Measurements from ENCODE around the gene GPT2. TPM values are rescaled to one million over a fixed set of nuclear protein-coding genes. Genes with fewer than 3 reads are reported as not detected.
"Not testable (repeated sequence)": the region's sequence is repeated elsewhere in the genome, so short reads cannot be mapped to it uniquely, and the experiment has no call there.

Gene GPT2
- total and polyA plus RNA-seq, 2 experiments from 2014 or later: 41.0 to 51.3 TPM

DNA sequence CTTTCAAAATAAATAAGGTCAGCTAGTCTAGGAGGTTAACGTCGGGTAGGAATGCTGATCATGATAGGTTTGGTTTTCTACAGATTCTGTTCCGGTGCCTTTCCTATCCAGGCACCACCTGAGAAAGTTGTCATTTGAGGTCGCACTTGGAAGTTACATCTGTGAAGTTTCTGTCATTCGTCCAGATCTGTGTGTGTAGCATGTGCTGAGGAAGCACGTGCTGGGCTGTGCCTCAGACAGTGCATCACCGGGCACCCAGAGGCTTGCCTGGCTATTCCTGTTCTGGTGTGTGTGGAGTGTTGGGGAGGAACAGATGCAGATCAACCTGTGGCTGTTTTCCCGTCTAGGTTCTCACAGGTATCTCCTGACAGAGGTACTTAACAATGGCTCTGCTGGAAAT, 46.7 kb downstream of the GPT2 start:
- H3K27me3 ChIP-seq: no peaks in the 10 kb centered on the region
- no peak overlapping the region for H3K4me2 ChIP-seq
- H3K79me2 ChIP-seq: no peaks in the 10 kb centered on the region
- TF ChIP-seq EZH2phosphoT487 (IDR thresholded peaks at IDR 0.05; ENCODE audit: low read depth, severe bottlenecking, unreplicated experiment): no peak
- TF ChIP-seq, protein P1, sequence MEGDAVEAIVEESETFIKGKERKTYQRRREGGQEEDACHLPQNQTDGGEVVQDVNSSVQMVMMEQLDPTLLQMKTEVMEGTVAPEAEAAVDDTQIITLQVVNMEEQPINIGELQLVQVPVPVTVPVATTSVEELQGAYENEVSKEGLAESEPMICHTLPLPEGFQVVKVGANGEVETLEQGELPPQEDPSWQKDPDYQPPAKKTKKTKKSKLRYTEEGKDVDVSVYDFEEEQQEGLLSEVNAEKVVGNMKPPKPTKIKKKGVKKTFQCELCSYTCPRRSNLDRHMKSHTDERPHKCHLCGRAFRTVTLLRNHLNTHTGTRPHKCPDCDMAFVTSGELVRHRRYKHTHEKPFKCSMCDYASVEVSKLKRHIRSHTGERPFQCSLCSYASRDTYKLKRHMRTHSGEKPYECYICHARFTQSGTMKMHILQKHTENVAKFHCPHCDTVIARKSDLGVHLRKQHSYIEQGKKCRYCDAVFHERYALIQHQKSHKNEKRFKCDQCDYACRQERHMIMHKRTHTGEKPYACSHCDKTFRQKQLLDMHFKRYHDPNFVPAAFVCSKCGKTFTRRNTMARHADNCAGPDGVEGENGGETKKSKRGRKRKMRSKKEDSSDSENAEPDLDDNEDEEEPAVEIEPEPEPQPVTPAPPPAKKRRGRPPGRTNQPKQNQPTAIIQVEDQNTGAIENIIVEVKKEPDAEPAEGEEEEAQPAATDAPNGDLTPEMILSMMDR (IDR thresholded peaks at IDR 0.05; ENCODE audit: poor library complexity): no peak
- no peak for DNase-seq (ENCODE audit: low spot score)
- no peak overlapping the region for H2AFZ ChIP-seq
- no peak overlapping the region for H3K4me3 ChIP-seq
- H3K27ac ChIP-seq: no peak overlapping the region
- H3K4me1 ChIP-seq (ENCODE audit: insufficient read depth): no peaks in the 10 kb centered on the region
- H4K20me1 ChIP-seq (ENCODE audit: insufficient read depth, poor library complexity, severe bottlenecking): no peaks in the 10 kb centered on the region
- no peaks in the 10 kb centered on the region for H3K9me2 ChIP-seq (replicated peaks; ENCODE audit: insufficient read depth)
- WGBS (ENCODE audit: low lambda C conversion rate, missing lambda C conversion rate): 84% methylated on average over 8 of the region's 8 CpGs
- H3K36me3 ChIP-seq (replicated peaks; ENCODE audit: insufficient read depth, low read depth): no peaks in the 10 kb centered on the region
- no peaks in the 10 kb centered on the region for H3K9me3 ChIP-seq (ENCODE audit: low read depth)

DNA sequence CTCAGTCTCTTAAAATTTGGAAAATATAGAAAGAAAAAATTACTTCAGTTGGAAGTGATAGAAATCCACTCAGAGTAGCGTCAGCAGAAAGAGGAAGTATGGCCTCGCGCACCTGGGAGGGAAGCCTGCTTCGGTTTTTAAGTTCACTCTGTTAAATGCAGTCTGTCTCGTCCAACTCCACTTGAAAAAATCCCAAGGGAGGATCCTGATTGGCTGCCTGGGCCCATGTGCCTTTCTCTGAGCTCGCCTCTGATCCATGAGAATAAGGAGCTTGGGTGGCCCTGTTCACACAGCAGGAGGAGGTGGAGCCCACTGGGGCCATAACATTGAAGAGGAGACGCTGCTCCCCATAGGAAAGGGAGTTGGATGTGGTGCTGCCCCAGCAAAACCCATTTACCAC, 48.6 kb downstream of the GPT2 start:
- no peak for TF ChIP-seq EZH2phosphoT487 (IDR thresholded peaks at IDR 0.05; ENCODE audit: low read depth, severe bottlenecking, unreplicated experiment)
- no peaks in the 10 kb centered on the region for H3K9me3 ChIP-seq (ENCODE audit: low read depth)
- no peaks in the 10 kb centered on the region for H3K9me2 ChIP-seq (replicated peaks; ENCODE audit: insufficient read depth)
- H3K4me3 ChIP-seq: no peak overlapping the region
- H4K20me1 ChIP-seq (ENCODE audit: insufficient read depth, poor library complexity, severe bottlenecking): no peaks in the 10 kb centered on the region
- no peaks in the 10 kb centered on the region for H3K36me3 ChIP-seq (replicated peaks; ENCODE audit: insufficient read depth, low read depth)
- H3K79me2 ChIP-seq: no peaks in the 10 kb centered on the region
- 84% methylated on average over 7 of the region's 7 CpGs for WGBS (ENCODE audit: low lambda C conversion rate, missing lambda C conversion rate)
- no peaks in the 10 kb centered on the region for H3K4me1 ChIP-seq (ENCODE audit: insufficient read depth)
- H3K27ac ChIP-seq: no peak overlapping the region
- H3K4me2 ChIP-seq: no peak overlapping the region
- no peak overlapping the region for H2AFZ ChIP-seq
- H3K27me3 ChIP-seq: no peaks in the 10 kb centered on the region
- no peak for DNase-seq (ENCODE audit: low spot score)

DNA sequence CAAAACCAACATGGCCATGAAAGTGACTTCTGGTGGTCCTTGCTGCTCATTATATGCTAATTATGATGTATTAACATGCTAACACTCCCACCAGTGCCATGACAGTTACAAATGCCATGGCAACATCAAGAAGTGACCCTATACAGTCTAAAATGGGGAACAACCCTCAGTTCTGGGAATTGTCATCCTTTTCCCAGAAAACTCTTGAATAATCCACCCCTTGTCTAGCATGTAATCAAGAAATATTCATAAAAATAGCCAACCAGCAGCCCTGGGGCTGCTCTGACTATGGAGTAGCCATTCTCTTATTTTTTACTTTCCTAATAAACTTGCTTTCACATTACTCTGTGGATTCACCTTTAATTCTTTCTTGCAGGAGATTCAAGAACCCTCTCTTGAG, 53.4 kb downstream of the GPT2 start:
- no peaks in the 10 kb centered on the region for H3K4me1 ChIP-seq (ENCODE audit: insufficient read depth)
- no peak overlapping the region for H3K27ac ChIP-seq
- no peaks in the 10 kb centered on the region for H3K79me2 ChIP-seq
- TF ChIP-seq EZH2phosphoT487 (IDR thresholded peaks at IDR 0.05; ENCODE audit: low read depth, severe bottlenecking, unreplicated experiment): no peak
- TF ChIP-seq, protein P1 (IDR thresholded peaks at IDR 0.05; ENCODE audit: poor library complexity): no peak
- no peak for TF ChIP-seq EZH2 (IDR thresholded peaks at IDR 0.05; ENCODE audit: borderline replicate concordance)
- no peaks in the 10 kb centered on the region for H3K36me3 ChIP-seq (replicated peaks; ENCODE audit: insufficient read depth, low read depth)
- H3K27me3 ChIP-seq: no peaks in the 10 kb centered on the region
- no peak for DNase-seq (ENCODE audit: low spot score)
- no peaks in the 10 kb centered on the region for H4K20me1 ChIP-seq (ENCODE audit: insufficient read depth, poor library complexity, severe bottlenecking)
- H3K9me3 ChIP-seq (ENCODE audit: low read depth): no peaks in the 10 kb centered on the region
- H2AFZ ChIP-seq: no peak overlapping the region
- no peak overlapping the region for H3K4me2 ChIP-seq
- no peak overlapping the region for H3K4me3 ChIP-seq
- H3K9me2 ChIP-seq (replicated peaks; ENCODE audit: insufficient read depth): no peaks in the 10 kb centered on the region

DNA sequence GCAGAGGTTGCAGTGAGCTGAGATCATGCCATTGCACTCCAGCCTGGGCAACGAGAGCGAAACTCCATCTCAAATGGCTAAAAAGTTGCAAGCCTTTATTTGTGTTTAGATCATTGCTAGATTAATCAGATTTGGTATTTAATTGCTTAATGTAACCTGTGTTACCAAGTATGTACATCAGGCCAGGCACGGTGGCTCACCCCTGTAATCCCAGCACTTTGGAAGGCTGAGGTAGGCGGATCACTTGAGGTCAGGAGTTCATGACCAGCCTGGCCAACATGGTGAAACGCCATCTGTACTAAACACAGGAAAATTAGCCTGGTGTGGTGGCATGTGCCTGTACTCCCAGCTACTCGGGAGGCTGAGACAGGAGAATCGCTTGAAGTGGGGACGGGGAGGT, 60.6 kb downstream of the GPT2 start:
- H3K4me2 ChIP-seq; H3K4me1 ChIP-seq (ENCODE audit: insufficient read depth); H3K9me2 ChIP-seq (replicated peaks; ENCODE audit: insufficient read depth): not testable (repeated sequence)

More for the DNA sequence above, 60.6 kb downstream of the GPT2 start:
- not testable (repeated sequence) for H3K27me3 ChIP-seq; DNase-seq (ENCODE audit: low spot score); H2AFZ ChIP-seq; H3K27ac ChIP-seq; H3K36me3 ChIP-seq (replicated peaks; ENCODE audit: insufficient read depth, low read depth); H3K4me3 ChIP-seq; H3K9me3 ChIP-seq (ENCODE audit: low read depth); H4K20me1 ChIP-seq (ENCODE audit: insufficient read depth, poor library complexity, severe bottlenecking); H3K79me2 ChIP-seq
- WGBS (ENCODE audit: low lambda C conversion rate, missing lambda C conversion rate): 93% methylated on average over 8 of the region's 8 CpGs

Data from hepatocyte (in vitro differentiated cells).